Heart left ventricle (tissue), 16 donors: Measurements from ENCODE around the gene NKTR. TPM values are rescaled to one million over a fixed set of nuclear protein-coding genes. Genes with fewer than 3 reads are reported as not detected.

Experiments used
- ATAC-seq, 4 donors: fragments of 200-7000 bp; cut with Tn5 transposase; one replicate each; pipeline ENCODE4 v1.9.1; 2020 to 2022; ENCODE audit warnings: moderate library complexity in 4 of 4, mild to moderate bottlenecking in 3 of 4, moderate number of reproducible peaks in 1 of 4
- DNase-seq, 5 donors: peaks; one replicate each; pipeline ENCODE4 v3.0.0-alpha.2; 2020
- H3K27ac ChIP-seq, 12 donors: fragments of 200-600 bp; sonication (generic) in 4 of 12; one replicate each; pipeline versions ENCODE4 v1.5.0 to v1.8.0; 2016 to 2022; ENCODE audit warnings: mild to moderate bottlenecking in 2 of 12
- H3K27me3 ChIP-seq, 9 donors: fragments of 200-600 bp; sonication (generic) in 2 of 9; one replicate each; pipeline versions ENCODE4 v1.5.1 to v1.8.0; 2016 to 2022; ENCODE audit warnings: mild to moderate bottlenecking in 3 of 9
- H3K36me3 ChIP-seq, 9 donors: fragments of 200-600 bp; sonication (generic) in 2 of 9; one replicate each; pipeline versions ENCODE4 v1.5.0 to v1.8.0; 2018 to 2022; ENCODE audit warnings: mild to moderate bottlenecking in 2 of 9
- H3K4me1 ChIP-seq, 12 donors: fragments of 200-600 bp; sonication (generic) in 4 of 12; one replicate each; pipeline versions ENCODE4 v1.5.0 to v1.8.0; 2016 to 2022; ENCODE audit warnings: mild to moderate bottlenecking in 3 of 12
- H3K4me3 ChIP-seq, 12 donors: fragments of 200-600 bp; sonication (generic) in 4 of 12; one replicate each; pipeline versions ENCODE4 v1.5.0 to v1.8.0; 2017 to 2022; ENCODE audit warnings: mild to moderate bottlenecking in 9 of 12, moderate library complexity in 4 of 12
- H3K9me3 ChIP-seq, 12 donors: fragments of 200-600 bp; sonication (generic) in 4 of 12; one replicate each; pipeline versions ENCODE4 v1.5.0 to v1.8.0; 2016 to 2022; ENCODE audit warnings: mild to moderate bottlenecking in 1 of 12
- POLR2A ChIP-seq, 2 donors: fragments of 450-650 bp; IDR thresholded peaks; one replicate each; pipeline ENCODE4 v1.6.1; 2017; ENCODE audit warnings: antibody characterized with exemption in 2 of 2, mild to moderate bottlenecking in 2 of 2, moderate library complexity in 2 of 2
- WGBS, 4 donors: extraction: QIAGEN DNeasy Blood & Tissue Kit in 2 of 4; methylation state at CpG; one replicate each; pipeline versions ENCODE4 v1.1.5 to v1.1.7; 2013 to 2018; 5-methylcytosine and 5-hydroxymethylcytosine counted together
- intact Hi-C, 10 donors: fragments of 100-400 bp; cut with DNase I; formaldehyde crosslinking; loops; one replicate each; pipeline versions ENCODE4 v1.11.1 to v1.14.2; 2022
- polyA plus RNA-seq, 2 donors: library from polyadenylated mRNA; stranded (reverse); fragments of 200-250 nt; gene quantifications; one replicate each; pipeline ENCODE4 v1.2.3, GENCODE V29; 2013
- total RNA-seq, 9 donors: library from RNA; depleted of rRNA in 2 of 9; stranded (reverse); fragments of >200 nt in 2 of 9; fragmentation: NEBNext Ultra II Directional in 3 of 9; extraction: Animal tissue kit (Norgen Biotek cat#: 25700) in 3 of 9; gene quantifications; one replicate each; pipeline versions ENCODE4 v1.1.0 to v1.2.4, GENCODE V29; 2016 to 2023
- TF ChIP-seq, protein P1 (sequence below), 12 donors: fragments of 200-600 bp; sonication (generic) in 4 of 12; IDR thresholded peaks; one replicate each; pipeline versions ENCODE4 v1.5.0 to v1.8.0; 2018 to 2022; ENCODE audit warnings: antibody characterized with exemption in 12 of 12, mild to moderate bottlenecking in 5 of 12
- donor health status: ischemic (EF 13 %, LVEDD 7.1; RV severe dilation, severe dysfunction).
- donor health status: healthy with polysubstance abuse.
- donor health status: DM: no; HTN: yes; CAD: no.
- donor health status: DM: no; HTN: no; CAD: no.
- donor health status: ischemic (EF 25% LVEDD 6.9; RV normal size, moderate dysfunction).
- donor health status: ischemic (EF 25% LVEDD 5.7; RV mildly dilated, moderate dysfunction).
- donor health status: healthy.
- donor health status: DM: yes; HTN: yes; CAD: no.
- donor health status: ischemic (EF 35%, LVEDD 5.7; RV mildly dilated, moderate dysfunction).
- donor health status: nonischemic (EF 11% LVEDD 7.7; RV severe dilation, severe dysfunction).
- donor health status: DM: yes; HTN: yes; CAD: no.
- donor health status: PGD.
- donor health status: ischemic (EF 29% LVEDD 5.4; RV normal size, mild dysfunction).
- donor health status: nonischemic (EF 23%, LVEDD 6.1; RV moderate dilation, normal function).

Gene NKTR
- total and polyA plus RNA-seq, 11 donors, result 10.7 to 40.6 (median 20.9) TPM

DNA sequence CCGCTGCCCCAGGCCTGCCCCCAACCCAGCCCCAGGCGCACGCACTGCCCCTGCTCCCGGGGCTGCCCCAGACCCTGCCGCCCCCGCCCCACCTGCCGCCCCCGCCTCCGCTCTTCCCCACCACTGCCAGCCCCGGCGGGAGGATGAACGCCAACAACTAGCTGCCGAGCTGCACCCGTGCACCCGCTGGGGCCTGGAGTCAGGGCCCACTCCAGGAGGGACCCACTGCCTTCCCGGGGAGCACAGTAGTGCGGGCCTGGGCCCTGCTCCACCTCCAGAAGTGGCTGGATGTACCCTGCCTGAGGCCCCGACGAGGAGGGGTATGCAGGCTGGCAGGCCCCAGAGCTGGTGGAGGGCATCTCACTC is 63.9 kb downstream of the NKTR start:
- peak overlapping the region in 3 of 12 donors; percentile 17 to 81 (median 76) for H3K27ac ChIP-seq
- intact Hi-C loops, result loop anchor here in 2 of 10 donors (5.0 kb wide), 2 partner anchors 78 to 83 kb away; no protein-coding TSS in a partner anchor
- no peak overlapping the region for H3K4me3 ChIP-seq
- no peaks in the 10 kb centered on the region for H3K27me3 ChIP-seq
- H3K9me3 ChIP-seq, result no peaks in the 10 kb centered on the region
- peaks cover 0 to 14% (median 4%) of the 10 kb centered on the region in 9 donors for H3K36me3 ChIP-seq
- peaks cover 0 to 61% (median 38%) of the 10 kb centered on the region in 12 donors for H3K4me1 ChIP-seq
- TF ChIP-seq POLR2A (IDR thresholded peaks at IDR 0.05), result no peak
- TF ChIP-seq, protein P1, sequence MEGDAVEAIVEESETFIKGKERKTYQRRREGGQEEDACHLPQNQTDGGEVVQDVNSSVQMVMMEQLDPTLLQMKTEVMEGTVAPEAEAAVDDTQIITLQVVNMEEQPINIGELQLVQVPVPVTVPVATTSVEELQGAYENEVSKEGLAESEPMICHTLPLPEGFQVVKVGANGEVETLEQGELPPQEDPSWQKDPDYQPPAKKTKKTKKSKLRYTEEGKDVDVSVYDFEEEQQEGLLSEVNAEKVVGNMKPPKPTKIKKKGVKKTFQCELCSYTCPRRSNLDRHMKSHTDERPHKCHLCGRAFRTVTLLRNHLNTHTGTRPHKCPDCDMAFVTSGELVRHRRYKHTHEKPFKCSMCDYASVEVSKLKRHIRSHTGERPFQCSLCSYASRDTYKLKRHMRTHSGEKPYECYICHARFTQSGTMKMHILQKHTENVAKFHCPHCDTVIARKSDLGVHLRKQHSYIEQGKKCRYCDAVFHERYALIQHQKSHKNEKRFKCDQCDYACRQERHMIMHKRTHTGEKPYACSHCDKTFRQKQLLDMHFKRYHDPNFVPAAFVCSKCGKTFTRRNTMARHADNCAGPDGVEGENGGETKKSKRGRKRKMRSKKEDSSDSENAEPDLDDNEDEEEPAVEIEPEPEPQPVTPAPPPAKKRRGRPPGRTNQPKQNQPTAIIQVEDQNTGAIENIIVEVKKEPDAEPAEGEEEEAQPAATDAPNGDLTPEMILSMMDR (IDR thresholded peaks at IDR 0.05), result no peak
- peak in 2 of 5 donors; percentile 12 to 18 for DNase-seq
- 82 to 96% (median 87%) methylated on average over 14 to 19 of the region's 19 CpGs for WGBS, 4 donors
- ATAC-seq, result no peak

DNA sequence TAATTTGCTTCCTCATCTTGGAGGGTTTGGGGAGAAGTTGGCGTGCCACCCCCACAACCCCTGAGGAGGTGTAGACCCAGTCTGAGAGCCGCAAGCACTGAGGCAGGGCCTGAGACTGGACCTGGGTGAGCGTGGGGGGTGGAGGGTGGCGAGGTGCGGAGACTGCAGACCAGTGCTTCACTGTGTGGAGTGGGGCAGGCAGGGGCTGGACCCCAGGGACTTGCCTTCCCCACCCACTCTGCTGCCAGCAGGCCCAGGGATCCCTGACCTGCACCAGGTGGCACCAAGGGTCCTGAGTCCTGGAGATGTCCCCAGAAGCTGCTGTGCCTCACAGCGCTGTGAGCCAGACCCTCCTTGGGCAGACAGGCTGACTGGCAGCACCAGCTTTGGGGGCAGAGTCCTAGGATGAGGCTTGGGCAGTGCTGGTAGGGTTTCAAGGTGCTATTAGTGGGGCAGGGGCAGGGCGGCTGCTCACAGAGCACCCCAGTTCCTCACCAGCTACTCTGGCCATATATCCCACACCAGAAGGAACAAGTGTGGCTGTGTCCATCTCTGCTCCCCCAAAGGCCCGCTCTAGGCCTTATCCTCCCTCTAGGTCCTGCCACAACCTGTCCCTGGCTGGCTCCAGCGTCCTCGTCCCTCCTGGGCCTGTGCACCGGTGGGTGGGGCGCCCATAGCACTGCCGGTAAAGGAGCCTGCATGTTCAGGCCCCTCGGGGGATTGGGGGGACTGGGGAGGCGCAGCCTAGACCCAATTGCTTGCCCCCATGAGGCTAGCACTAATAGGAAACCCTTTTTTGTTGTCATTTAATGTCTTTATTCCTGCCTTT is 64.8 kb downstream of the NKTR start:
- DNase-seq (peak in 1 of 5 donors; percentile 10), ATAC-seq (no peak)
- Histone ChIP-seq H3K36me3 (peaks cover 0 to 11% (median 0%) of the 10 kb centered on the region in 9 donors), H3K4me3 (no peak overlapping the region), H3K4me1 (peaks cover 0 to 53% (median 31%) of the 10 kb centered on the region in 12 donors), H3K27ac (peak overlapping the region in 10 of 12 donors; percentile 12 to 86 (median 76)), H3K9me3 (no peaks in the 10 kb centered on the region), H3K27me3 (no peaks in the 10 kb centered on the region)
- intact Hi-C loops, result loop anchor here in 1 of 10 donors (5.0 kb wide), 1 partner anchor 77 kb away; no protein-coding TSS in a partner anchor
- WGBS, 4 donors, result 69 to 85% (median 79%) methylated on average over 9 to 15 of the region's 15 CpGs
- TF ChIP-seq, protein P1 (IDR thresholded peaks at IDR 0.05), result no peak
- no peak for TF ChIP-seq POLR2A (IDR thresholded peaks at IDR 0.05)

DNA sequence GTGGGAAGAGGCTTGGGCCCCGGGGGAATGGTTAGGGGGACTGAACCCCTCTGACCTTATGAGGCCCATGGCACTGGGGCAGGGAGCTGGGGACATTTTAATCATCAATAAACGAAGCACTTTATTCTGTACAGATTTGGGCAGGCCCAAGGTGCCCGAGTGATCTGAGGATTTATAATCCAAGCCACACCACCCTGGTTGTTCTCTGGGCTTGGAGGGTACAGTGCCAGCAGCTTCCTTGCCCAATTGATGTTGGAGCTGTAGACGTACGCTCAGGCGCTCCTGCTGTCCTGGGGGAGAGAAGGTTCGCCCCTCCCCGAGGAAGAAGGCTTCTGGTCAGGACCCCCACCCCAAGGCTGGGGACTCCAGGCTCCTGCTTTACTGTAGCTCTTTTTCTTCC is 65.5 kb downstream of the NKTR start:
- H3K27ac ChIP-seq, result peak overlapping the region; percentile 12 to 86 (median 75)
- H3K27me3 ChIP-seq, result no peaks in the 10 kb centered on the region
- H3K4me3 ChIP-seq, result no peak overlapping the region
- 45 to 65% (median 56%) methylated on average over 8 of the region's 8 CpGs for WGBS, 4 donors
- DNase-seq, result peak in 1 of 5 donors; percentile 8
- peaks cover 0 to 45% (median 26%) of the 10 kb centered on the region in 12 donors for H3K4me1 ChIP-seq
- TF ChIP-seq POLR2A (IDR thresholded peaks at IDR 0.05), result no peak
- TF ChIP-seq, protein P1 (IDR thresholded peaks at IDR 0.05), result no peak
- H3K9me3 ChIP-seq, result no peaks in the 10 kb centered on the region
- intact Hi-C loops, result loop anchor here in 1 of 10 donors (5.0 kb wide), 1 partner anchor 76 kb away; no protein-coding TSS in a partner anchor
- peaks cover 0 to 11% (median 0%) of the 10 kb centered on the region in 9 donors for H3K36me3 ChIP-seq
- peak in 3 of 4 donors; percentile 1 to 6 (median 2) for ATAC-seq

DNA sequence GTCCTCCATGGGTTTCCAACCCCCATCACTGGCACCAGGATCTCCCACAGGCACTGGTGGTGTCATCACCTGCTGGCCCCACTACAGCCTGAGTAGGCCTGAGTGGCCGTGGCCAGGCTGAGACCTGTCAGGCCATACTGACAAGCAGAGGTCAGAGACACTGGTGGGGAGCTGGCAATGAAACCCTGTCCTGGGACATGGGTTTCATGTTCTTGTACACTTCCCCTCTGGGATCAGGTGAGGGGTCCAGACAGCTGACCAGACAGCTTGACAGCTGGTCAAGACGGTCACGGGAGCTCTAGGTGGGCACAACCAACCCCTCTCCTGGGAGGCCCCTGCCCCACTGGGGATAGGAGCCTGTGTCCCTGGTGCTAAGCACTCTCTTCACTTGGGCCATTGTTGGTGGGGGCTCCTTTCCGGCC is 66.1 kb downstream of the NKTR start:
- WGBS, 4 donors, result 42 to 62% (median 51%) methylated on average over 2 to 4 of the region's 4 CpGs
- intact Hi-C loops, result loop anchor here in 1 of 10 donors (5.0 kb wide), 1 partner anchor 76 kb away; no protein-coding TSS in a partner anchor
- Histone ChIP-seq H3K27ac (peak overlapping the region; percentile 12 to 86 (median 75)), H3K36me3 (peaks cover 0 to 11% (median 0%) of the 10 kb centered on the region in 9 donors), H3K27me3 (no peaks in the 10 kb centered on the region), H3K4me3 (no peak overlapping the region), H3K4me1 (peaks cover 0 to 40% (median 26%) of the 10 kb centered on the region in 12 donors), H3K9me3 (no peaks in the 10 kb centered on the region)
- ATAC-seq (peak; percentile 33 to 44 (median 38)), DNase-seq (peak in 3 of 5 donors; percentile 13 to 58 (median 18))
- no peak for TF ChIP-seq POLR2A (IDR thresholded peaks at IDR 0.05)
- TF ChIP-seq, protein P1 (IDR thresholded peaks at IDR 0.05), result no peak
